Measurements from ENCODE around the gene ZNF766. TPM values are rescaled to one million over a fixed set of nuclear protein-coding genes. Genes with fewer than 3 reads are reported as not detected.

Gene ZNF766
- total RNA-seq, 1 donor from 2014 or later = 7.3 TPM

- H3K36me3 ChIP-seq (ENCODE audit: control insufficient read depth, insufficient read depth, low read length) = peaks cover 5% of the 10 kb centered on the region
- no peak overlapping the region for H3K4me3 ChIP-seq (ENCODE audit: low read depth, low read length)
- no peak for TF ChIP-seq CTCF (IDR thresholded peaks at IDR 0.05; ENCODE audit: insufficient read depth, low read length, poor library complexity, severe bottlenecking)
- no peak for DNase-seq (ENCODE audit: low read depth)
- no peaks in the 10 kb centered on the region for H3K27me3 ChIP-seq (ENCODE audit: control insufficient read depth, insufficient read depth, low read length)
These were observed 38.1 kb upstream of the ZNF766 start for GRCh38 chr19:52231154-52231910.

- DNase-seq (ENCODE audit: low read depth) = no peak
- no peaks in the 10 kb centered on the region for H3K27me3 ChIP-seq (ENCODE audit: control insufficient read depth, insufficient read depth, low read length)
These were observed 35.0 kb upstream of the ZNF766 start for GRCh38 chr19:52234406-52234805.

GRCh38 chr19:52237197-52237596 lies 32.2 kb upstream of the ZNF766 start:
- no peak for TF ChIP-seq CTCF (IDR thresholded peaks at IDR 0.05; ENCODE audit: insufficient read depth, low read length, poor library complexity, severe bottlenecking)
- no peak for DNase-seq (ENCODE audit: low read depth)
- no peaks in the 10 kb centered on the region for H3K27me3 ChIP-seq (ENCODE audit: control insufficient read depth, insufficient read depth, low read length)
- H3K4me3 ChIP-seq (ENCODE audit: low read depth, low read length) = no peak overlapping the region
- no peaks in the 10 kb centered on the region for H3K36me3 ChIP-seq (ENCODE audit: control insufficient read depth, insufficient read depth, low read length)

More at GRCh38 chr19:52234406-52234805, 35.0 kb upstream of the ZNF766 start:
- no peaks in the 10 kb centered on the region for H3K36me3 ChIP-seq (ENCODE audit: control insufficient read depth, insufficient read depth, low read length)
- TF ChIP-seq CTCF (IDR thresholded peaks at IDR 0.05; ENCODE audit: insufficient read depth, low read length, poor library complexity, severe bottlenecking) = no peak
- H3K4me3 ChIP-seq (ENCODE audit: low read depth, low read length) = no peak overlapping the region

- H3K36me3 ChIP-seq (ENCODE audit: control insufficient read depth, insufficient read depth, low read length) = no peaks in the 10 kb centered on the region
- no peak for DNase-seq (ENCODE audit: low read depth)
- no peak overlapping the region for H3K4me3 ChIP-seq (ENCODE audit: low read depth, low read length)
- peak; percentile 84 for TF ChIP-seq CTCF (IDR thresholded peaks at IDR 0.05; ENCODE audit: insufficient read depth, low read length, poor library complexity, severe bottlenecking)
- H3K27me3 ChIP-seq (ENCODE audit: control insufficient read depth, insufficient read depth, low read length) = no peaks in the 10 kb centered on the region
These were observed 31.5 kb upstream of the ZNF766 start for GRCh38 chr19:52237771-52238400.

GRCh38 chr19:52244021-52244420 lies 25.4 kb upstream of the ZNF766 start:
- Histone ChIP-seq H3K36me3 (ENCODE audit: control insufficient read depth, insufficient read depth, low read length) (no peaks in the 10 kb centered on the region), H3K27me3 (ENCODE audit: control insufficient read depth, insufficient read depth, low read length) (no peaks in the 10 kb centered on the region), H3K4me3 (ENCODE audit: low read depth, low read length) (no peak overlapping the region)
- no peak for TF ChIP-seq CTCF (IDR thresholded peaks at IDR 0.05; ENCODE audit: insufficient read depth, low read length, poor library complexity, severe bottlenecking)
- no peak for DNase-seq (ENCODE audit: low read depth)

All from kidney epithelial cell (primary cell).